SKM-1 treated with dmso at 0.1 percent for 144 hours (cell line): ENCODE data around the gene MPIG6B.
"Not testable (repeated sequence)": the region's sequence is repeated elsewhere in the genome, so short reads cannot be mapped to it uniquely, and the experiment has no call there.

Source experiments
- DNase-seq: peaks from one replicate; lab custom pipeline; 2025; ENCODE audit not compliant: unreplicated experiment; lab: John Stamatoyannopoulos, UW

The MPIG6B gene

DNA sequence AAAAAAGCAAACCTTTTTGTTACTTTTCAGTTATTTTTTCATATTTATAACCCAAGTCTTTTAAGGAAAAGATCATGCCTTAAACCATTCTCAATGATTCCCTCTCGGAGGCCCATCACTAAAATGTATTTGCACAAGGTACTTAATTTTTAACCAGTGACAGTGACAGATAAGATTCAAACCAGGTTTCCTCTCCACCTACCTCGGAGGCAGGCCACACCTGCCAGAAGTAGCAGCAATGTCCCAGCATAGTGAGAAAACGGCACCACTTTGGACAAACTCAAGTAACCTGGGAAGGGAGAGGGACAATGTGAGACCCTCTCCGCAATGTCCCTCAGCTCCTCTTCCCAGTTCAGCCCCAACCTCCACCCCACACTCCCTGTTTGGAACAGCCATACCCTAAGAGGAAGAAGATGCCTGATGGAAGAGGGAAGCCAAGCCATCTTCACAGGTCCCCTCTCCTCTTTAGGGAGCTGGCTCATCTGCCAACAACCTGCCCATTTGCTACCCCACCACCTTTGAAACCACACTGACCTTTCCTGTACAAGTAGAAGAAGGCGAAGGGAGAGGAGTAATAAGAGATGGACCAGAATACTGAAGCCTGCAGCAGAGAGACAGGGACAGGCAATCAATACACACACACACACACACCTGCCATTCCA lies 22.3 kb upstream of the MPIG6B start:
- DNase-seq, result no peak

DNA sequence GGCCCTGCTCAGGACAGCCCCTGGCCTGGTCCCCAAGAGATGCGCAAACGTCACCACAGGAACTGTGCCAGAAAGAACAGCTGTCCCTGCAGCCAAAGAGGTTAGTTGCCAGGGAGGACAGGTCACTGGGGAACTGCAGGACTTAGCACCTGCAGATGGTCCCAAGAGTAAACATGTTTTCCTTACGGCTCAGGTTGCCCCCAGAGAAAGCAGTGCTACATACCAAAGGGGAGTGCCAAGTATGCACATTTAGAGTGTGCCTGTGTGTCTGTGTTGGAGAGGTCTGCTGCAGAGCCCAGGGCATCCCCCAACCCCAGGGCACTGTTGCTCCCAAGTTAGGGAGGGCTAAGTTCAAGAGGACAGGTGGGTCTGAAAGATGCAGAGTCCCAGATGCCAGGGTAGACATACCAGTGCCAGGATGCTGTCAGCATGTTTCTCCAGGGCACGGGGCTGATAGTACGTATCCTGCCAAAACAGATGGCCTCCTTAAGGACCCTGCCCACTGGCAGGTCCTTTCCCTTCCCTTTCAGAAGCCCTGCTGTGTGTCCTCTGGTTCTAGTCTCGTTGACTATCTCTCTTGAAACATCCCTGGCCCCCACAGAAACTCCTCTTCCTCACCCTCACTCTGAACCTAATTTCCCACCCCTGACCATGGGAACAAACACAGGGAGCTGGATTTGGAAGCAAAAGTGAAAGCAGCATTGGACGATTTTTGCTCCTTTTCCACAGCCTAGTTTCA lies 21.3 kb upstream of the MPIG6B start:
- no peak for DNase-seq

DNA sequence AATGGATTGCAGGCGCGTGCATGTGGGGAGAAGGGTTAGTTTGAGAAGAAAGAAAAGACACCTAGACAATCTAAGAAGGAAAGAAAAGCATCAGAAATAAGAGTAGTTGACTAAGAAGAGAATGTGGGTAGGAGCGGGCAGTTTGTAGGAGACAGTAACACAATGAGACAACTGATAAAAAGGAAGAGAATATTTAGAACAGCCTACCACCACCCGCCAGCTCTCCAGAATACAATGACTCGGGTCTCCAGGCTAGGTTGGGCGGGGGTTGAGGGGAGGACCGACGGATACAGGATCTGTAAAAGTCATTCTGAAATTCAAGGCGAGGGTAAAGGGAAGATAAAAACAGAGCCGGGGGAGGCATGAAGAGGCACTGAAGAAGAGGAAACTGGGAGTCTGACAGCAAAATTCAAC lies 20.8 kb upstream of the MPIG6B start:
- DNase-seq, result no peak

DNA sequence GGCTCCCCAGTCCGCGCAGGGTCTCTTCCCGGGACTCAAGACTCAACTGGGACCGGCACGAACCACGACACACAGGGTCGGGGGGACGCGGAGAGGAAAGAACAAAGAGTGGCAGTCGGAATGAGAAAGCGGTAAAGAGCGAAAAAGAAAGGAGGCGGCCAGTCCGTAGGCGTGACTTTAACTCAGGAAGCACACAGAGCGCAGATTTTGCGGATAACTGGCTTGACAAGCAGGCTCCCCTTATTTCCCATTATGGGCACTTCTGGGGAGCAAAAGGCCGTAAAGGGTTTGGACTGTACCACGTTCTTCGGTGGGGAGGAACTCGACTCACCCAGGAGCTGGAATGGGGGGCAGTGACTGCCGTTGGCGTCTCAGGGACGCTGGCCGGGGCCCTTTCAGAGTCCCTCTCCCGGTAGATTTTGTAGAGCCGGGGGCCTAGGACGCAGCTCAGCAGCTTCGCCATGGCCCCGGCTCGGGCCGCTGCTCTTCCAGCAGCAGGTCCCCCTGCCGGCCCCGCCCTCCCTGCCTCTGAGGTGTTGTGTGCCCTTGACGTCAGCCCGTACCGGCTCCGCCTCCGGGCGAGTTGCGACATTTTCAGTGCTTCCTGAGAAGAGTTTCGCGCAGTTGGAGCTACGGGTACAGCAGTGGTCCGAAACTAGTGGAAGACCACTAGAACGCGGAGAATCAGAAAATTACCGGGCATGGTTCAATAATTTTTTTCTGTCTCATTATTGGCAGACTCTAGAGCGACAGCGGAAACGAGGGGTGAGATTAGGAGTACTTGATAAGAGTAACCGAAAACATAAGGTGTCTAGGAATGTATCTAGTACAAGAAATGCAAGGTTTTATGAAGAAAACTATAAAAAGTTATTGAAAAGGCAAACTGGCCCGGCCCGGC lies 20.1 kb upstream of the MPIG6B start, which contains the start of gene ABHD16A:
ABHD16A (minus strand) TSS at position 506 of the 898 bp plus-strand sequence; CDS start at position 463, 43 bp downstream.
- peak; percentile 96 for DNase-seq

DNA sequence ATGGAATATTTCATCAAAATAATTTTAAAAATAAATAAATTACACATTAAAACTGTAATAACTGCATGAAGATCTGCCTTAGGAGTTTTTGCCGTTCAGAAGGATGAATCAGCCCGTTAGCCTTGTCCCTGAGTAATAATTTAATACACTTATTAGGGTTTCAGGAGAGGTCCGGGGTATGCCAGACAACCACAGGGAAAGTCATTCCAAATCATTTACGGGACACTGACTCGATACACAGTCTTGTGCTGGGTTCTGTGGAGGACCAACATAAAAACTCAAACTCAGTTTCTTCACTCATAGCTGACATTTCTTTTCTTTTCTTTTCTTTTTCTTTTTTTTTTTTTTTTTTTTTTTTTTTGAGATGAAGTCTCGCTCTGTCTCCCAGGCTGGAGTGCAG lies 17.2 kb upstream of the MPIG6B start:
- no peak for DNase-seq

DNA sequence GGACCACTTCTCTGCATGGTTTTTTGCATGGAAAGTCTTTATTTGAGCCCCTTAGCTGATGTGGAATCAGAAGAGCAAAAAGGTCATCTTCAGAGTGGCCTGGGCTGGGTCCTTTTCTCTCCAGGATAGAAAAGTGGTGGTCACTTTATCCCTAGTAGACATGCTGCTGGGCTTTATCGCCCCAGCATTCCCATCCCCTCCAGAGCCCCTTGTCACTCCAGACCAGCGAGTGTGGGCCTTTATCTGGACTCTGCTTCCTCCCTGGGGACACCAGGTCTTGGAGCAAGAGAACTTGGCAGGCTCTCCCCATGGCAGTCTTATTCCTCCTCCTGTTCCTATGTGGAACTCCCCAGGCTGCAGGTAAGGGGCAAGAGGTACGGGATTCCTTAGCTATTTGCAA lies 16.6 kb upstream of the MPIG6B start, which contains the start of gene LY6G6F:
LY6G6F (plus strand) TSS at position 268 of the 400 bp plus-strand sequence; CDS start at position 309, 41 bp downstream.
- DNase-seq, result no peak

DNA sequence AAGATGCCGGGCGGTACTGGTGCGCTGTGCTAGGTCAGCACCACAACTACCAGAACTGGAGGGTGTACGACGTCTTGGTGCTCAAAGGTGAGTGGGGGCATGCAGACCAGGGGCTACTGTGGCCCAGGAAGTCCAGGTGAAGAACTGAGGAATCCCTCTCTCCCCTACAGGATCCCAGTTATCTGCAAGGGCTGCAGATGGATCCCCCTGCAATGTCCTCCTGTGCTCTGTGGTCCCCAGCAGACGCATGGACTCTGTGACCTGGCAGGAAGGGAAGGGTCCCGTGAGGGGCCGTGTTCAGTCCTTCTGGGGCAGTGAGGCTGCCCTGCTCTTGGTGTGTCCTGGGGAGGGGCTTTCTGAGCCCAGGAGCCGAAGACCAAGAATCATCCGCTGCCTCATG lies 15.5 kb upstream of the MPIG6B start:
- DNase-seq, result no peak

DNA sequence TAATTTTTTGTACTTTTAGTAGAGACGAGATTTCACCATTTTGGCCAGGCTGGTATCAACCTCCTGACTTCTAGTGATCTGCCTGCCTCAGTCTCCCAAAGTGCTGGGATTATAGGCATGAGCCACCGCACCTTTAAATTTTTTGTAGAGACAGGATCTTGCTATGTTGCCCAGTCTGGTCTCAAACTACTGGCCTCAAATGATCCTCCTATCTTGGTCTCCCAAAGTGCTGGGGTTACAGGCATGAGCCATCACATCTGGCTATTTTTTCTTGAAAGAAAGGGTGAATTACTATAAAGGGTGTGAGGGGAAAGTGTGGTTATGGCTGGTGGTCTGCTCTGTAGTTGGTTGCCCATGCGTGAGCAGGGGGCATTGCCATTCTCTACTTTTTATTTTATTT lies 14.9 kb upstream of the MPIG6B start:
- DNase-seq, result no peak

DNA sequence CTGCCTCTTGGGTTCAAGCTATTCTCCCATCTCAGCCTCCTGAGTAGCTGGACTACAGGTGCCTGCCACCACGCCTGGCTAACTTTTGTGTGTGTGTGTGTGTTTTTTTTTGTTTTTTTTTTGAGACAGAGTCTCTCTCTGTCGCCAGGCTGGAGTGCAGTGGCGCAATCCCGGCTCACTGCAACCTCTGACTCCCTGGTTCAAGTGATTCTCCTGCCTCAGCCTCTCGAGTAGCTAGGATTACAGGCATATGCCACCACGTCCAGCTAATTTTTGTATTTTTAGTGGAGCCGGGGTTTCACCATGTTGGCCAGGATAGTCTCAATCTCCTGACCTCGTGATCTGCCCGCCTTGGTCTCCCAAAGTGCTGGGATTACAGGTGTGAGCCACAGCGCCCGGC lies 14.0 kb upstream of the MPIG6B start:
- DNase-seq, result not testable (repeated sequence)

DNA sequence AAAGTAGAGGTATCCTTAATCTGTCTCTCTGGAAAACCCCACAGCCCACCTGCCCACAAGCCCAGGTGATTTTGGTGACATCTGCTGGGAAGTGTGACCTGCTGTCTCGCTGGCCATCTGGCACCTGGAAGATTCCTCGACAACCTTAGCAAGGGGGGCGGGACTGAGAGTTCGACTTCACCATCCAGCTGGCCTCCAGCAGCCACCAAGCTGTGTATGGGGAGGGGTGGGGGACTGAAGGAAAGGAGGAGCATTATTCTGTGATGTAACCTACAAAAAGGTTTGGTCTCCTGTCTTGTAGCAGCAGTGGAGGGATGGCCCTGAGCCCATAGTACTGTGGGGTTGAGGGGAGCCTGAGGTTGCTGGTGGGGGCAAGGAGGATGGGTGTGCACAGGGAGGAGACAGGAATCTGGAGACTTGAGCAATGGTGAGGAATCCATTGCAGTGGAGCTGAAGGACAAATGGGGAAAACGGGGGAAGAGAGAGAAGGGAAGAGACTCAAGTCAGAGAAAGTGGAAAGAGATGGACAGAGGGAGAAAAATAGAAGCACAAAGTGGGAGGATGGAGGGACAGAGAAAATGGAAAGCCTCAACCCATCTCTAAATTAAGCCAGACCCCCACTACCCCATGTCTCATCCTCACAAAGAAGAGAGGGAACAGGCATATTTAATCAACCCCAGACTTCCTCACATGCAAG lies 12.5 kb upstream of the MPIG6B start:
- DNase-seq, result no peak

DNA sequence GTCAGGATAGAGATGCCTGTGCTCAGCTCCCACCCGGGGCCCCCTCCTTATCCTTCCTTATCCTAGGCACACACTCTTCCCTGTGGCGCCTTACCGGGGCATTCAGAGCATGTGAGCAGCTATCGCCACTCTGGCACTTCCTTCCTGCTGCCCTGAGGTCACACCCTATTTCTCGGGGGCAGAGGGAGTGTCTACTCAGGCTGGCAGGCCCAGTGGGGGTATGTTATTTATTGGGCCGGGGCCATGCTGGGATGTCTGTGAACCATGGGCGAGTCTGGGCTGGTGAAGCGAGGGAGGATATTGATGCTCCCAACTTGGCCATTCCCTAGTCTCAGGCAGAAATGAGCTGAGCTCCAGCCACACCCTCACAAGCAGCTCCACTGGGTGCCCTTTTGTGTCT lies 11.9 kb upstream of the MPIG6B start:
- no peak for DNase-seq

DNA sequence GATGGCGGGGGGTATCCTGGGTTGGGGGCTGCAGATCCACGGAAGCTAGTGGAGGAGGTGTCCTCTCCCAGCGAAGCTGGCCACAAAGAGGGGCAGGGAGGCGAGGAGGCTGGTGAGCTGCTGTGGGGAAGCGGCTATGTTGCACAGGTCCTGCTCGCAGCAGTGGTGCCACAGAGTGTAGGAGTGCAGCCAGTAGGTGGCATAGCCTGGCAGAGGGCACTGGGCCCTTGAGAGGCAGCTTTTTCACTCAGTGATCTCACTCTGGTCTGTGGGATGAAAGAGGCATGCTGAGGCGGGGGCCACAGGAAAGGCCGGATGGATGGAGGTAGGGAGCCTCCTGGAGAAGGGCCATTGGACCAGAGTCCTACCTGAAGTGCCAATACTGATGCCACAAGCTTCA lies 10.9 kb upstream of the MPIG6B start:
- no peak for DNase-seq

DNA sequence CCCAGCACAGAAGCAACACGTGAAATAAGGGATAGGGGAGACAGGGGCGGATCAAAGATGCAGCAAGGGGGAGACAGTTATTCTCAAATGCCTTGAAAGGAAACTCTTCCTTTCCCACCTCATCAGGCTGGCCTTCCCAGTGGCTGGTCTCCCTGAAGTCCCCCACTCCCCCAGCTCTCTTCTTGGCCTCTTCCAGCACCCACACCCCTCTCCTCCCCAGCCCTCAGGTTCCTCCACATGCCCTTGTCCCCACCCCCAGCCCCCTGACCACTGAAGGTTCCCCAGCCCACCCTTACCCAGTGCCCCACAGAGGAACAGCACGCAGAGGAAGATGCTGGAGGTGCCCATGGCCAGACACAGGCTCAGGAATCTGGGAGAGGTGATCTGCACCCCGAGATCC lies 9.7 kb upstream of the MPIG6B start:
- DNase-seq, result no peak

DNA sequence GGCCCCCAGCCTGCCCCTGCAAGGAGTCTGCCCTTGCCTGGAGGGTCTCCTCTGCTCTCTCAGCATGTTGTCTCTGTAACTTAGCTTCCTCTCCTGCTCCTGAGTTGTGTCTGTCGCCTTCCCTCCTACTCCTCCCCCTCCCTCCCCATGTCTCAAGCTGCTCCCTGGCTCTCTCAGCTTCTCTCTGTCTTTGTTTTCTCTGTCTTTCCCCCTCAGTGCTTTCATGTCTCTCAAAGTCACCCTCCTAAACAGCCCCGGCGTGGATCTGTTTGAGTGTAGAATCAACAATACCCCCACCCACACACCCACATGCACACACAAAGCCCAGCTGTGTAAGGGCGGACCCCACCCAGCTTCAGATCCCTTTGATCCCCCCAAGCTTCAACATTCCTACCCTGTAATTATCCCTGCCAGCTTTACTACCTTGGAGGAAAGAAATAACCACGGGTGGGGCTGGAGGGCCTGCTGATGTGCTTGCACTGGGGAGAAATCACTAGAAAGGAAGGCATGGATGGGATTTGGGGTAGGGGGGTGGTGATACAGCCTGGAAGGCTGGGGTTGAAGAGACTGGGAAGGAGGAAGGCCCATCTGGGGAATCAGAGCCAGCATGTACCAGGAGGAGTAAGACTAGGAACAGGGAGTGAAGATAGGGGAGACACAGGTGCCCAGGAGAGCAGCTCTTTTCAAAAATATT lies 9.0 kb upstream of the MPIG6B start:
- no peak for DNase-seq

DNA sequence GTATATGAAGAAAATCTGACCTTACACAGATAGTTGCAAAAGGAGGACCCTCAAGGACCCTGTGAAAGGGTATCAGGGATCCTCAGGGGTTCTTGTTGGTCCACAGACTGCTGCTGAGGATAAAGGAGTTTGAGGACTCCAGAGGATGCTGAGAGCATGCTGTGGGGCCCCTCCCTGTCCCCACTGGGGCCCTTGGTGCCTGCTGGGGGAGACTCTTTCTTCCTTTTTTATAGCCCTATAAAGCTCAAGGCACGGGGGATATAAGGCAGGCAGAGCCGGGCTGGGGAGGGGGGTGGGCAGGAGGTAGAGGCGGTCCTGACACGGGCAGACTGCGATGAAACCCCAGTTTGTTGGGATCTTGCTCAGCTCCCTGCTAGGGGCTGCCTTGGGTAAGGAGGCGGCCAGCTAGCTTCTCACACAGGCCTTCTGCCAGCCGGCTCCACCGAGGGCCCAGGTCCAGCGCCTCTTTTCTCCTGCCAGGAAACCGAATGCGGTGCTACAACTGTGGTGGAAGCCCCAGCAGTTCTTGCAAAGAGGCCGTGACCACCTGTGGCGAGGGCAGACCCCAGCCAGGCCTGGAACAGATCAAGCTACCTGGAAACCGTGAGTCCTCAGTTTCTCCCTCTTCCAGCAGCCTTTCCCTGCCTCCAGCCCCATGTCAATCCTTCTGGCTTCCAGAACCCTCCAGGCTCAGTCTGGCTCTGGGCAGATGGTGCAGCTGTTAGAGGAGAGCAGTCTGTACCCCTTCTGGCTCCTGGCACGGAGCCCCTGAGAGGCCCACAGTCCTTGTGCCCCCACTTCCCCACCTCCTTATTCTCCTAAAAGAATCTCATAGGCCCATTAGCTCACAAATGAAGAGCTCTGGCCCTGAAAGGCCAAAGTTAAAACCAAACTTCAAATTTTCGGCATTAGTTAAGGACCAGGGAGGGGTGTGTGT lies 7.9 kb upstream of the MPIG6B start, which contains the start of gene LY6G6D:
LY6G6D (plus strand) TSS at position 327 of the 937 bp plus-strand sequence; CDS start at position 335, 8 bp downstream.
- DNase-seq, result no peak

DNA sequence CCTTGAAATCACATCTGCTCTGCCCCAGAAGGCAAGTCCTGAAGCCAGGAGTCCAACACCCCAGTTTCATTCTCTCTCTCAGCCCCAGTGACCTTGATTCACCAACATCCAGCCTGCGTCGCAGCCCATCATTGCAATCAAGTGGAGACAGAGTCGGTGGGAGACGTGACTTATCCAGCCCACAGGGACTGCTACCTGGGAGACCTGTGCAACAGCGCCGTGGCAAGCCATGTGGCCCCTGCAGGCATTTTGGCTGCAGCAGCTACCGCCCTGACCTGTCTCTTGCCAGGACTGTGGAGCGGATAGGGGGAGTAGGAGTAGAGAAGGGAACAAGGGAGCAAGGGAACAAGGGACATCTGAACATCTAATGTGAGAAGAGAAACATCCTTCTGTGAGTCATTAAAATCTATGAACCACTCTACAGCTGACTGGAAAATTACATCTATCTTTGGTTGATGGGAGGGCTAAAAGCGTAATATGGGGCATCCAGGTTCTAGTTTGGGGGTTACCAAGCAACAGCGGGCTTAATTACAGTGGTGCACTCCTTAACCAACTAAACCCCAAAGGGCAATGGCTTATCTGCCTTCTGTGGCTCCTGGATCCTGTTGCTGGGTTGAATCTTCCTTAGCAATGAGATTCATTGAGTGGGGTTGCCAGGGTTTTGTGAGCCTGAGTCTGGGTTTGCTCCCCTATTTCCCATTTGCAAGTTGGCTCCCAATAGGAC lies 5.5 kb upstream of the MPIG6B start:
- DNase-seq, result no peak

DNA sequence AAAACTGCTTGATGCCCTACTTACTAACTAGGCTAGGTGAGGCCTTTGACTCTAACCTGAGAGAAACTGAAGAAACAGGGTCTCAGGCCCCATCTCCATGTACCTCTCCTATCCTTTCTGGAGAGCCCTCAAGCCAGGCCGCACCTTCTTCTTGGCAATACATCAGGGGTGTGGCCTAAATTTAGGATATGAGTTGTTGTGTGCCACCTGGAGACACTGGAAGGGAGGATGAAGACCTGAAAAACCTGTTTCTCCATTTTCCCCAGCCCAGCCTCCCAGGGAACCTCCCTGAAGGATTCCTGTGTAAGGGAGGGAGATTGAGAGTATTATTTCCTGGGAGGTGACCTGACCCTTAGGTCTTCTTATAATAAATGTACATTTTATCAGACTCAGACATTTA lies 4.9 kb upstream of the MPIG6B start:
- no peak for DNase-seq

DNA sequence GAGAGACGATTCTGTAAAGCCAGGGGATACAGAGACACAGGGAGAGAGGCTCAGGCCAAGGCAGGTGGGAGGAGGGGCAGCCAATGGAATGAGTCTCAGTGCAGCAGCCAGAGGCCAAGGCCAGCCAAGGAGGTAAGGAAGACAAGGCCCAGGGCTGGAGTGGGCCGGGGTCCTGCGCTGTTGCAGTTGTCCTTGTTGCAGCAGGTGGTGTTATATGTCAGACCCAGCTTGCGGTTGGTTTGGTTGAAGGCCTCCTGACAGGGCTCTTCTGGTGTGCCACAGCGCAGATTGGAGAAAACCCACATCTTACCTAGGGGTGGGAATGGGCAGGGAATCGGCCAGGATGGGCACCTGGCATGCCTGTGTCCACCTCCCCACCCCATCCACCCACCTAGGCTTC lies 4.2 kb upstream of the MPIG6B start:
- DNase-seq, result no peak
